GM21619 (cell line): ENCODE data around the gene SNX18.
"Not testable (repeated sequence)": the region's sequence is repeated elsewhere in the genome, so short reads cannot be mapped to it uniquely, and the experiment has no call there.

Experiments
- ATAC-seq: cut with Tn5 transposase; IDR thresholded peaks from one replicate; pipeline ENCODE4 v1.9.1; 2021; ENCODE audit not compliant: unreplicated experiment

Gene SNX18

GRCh38 chr5:54517512-54518145 lies at the start of gene SNX18:
Gene SNX18, plus strand, starts transcription at chr5:54517759. Its CDS starts 194 bp downstream, at chr5:54517953.
- ATAC-seq = peak; percentile 94

GRCh38 chr5:54469622-54470021 lies 47.9 kb upstream of the SNX18 start:
- ATAC-seq = peak; percentile 85

- no peak for ATAC-seq
Observed at GRCh38 chr5:54470128-54470527, 47.4 kb upstream of the SNX18 start.

GRCh38 chr5:54470677-54471076 lies 46.9 kb upstream of the SNX18 start:
- no peak for ATAC-seq

- ATAC-seq = no peak
Observed at GRCh38 chr5:54471398-54471797, 46.2 kb upstream of the SNX18 start.

- no peak for ATAC-seq
Observed at GRCh38 chr5:54476682-54477081, 40.9 kb upstream of the SNX18 start.

- no peak for ATAC-seq
Observed at GRCh38 chr5:54477941-54478478, 39.5 kb upstream of the SNX18 start.

- ATAC-seq = no peak
Observed at GRCh38 chr5:54480296-54480695, 37.3 kb upstream of the SNX18 start.

- ATAC-seq = no peak
Observed at GRCh38 chr5:54484219-54484894, 33.2 kb upstream of the SNX18 start.

GRCh38 chr5:54485659-54486058 lies 31.9 kb upstream of the SNX18 start:
- not testable (repeated sequence) for ATAC-seq

GRCh38 chr5:54489648-54489979 lies 27.9 kb upstream of the SNX18 start:
- not testable (repeated sequence) for ATAC-seq

- no peak for ATAC-seq
Observed at GRCh38 chr5:54491326-54491725, 26.2 kb upstream of the SNX18 start.

GRCh38 chr5:54492178-54492577 lies 25.4 kb upstream of the SNX18 start:
- ATAC-seq = no peak

GRCh38 chr5:54495027-54495426 lies 22.5 kb upstream of the SNX18 start:
- ATAC-seq = no peak

GRCh38 chr5:54514291-54514690 lies 3.3 kb upstream of the SNX18 start:
- no peak for ATAC-seq

GRCh38 chr5:54514841-54515432 lies 2.6 kb upstream of the SNX18 start:
- no peak for ATAC-seq

- no peak for ATAC-seq
Observed at GRCh38 chr5:54515634-54516033, 1.9 kb upstream of the SNX18 start.

GRCh38 chr5:54516051-54516655 lies 1.4 kb upstream of the SNX18 start:
- ATAC-seq = no peak

- ATAC-seq = no peak
Observed at GRCh38 chr5:54517174-54517511, 416 bp upstream of the SNX18 start.

- peak; percentile 30 for ATAC-seq
Observed at GRCh38 chr5:54518146-54518817, 723 bp downstream of the SNX18 start.

GRCh38 chr5:54518818-54519508 lies 1.4 kb downstream of the SNX18 start:
- ATAC-seq = no peak
